Measurements from ENCODE around the gene CXCL3. TPM values are rescaled to one million over a fixed set of nuclear protein-coding genes. Genes with fewer than 3 reads are reported as not detected.

Gene CXCL3
- polyA plus RNA-seq, 2 donors = 0.47 to 4.6 TPM

DNA sequence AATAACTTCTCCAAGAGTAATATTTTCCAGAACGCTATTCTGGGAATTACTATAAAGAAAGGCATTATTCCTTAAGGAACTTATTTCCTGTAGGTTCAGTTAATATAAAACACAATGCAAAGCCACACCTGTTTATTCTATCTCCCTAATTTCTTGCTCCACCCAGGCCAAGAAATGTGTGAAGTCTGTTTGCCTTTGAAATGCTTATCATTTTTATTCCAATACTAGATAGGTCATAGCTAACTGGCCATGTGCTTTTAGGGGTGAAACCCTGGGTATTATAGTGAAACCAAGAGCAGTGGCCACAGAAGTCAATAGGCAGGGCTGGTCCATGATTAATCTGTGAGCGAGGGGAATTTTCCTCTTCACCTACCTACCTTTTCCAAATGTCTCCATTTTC is 14.8 kb downstream of the CXCL3 start:
- H3K9me3 ChIP-seq (ENCODE audit: control insufficient read depth in 2 of 2, insufficient read depth in 1 of 2, low read depth in 1 of 2, low read length in 1 of 2) = no peaks in the 10 kb centered on the region
- 75 to 83% methylated on average over 2 of the region's 2 CpGs for WGBS, 2 donors
- H3K27ac ChIP-seq (ENCODE audit: low read depth in 2 of 2, low read length in 1 of 2) = no peak overlapping the region
- H3K27me3 ChIP-seq (ENCODE audit: control insufficient read depth in 1 of 2, insufficient read depth in 2 of 2, low read length in 2 of 2) = no peaks in the 10 kb centered on the region
- no peaks in the 10 kb centered on the region for H3K36me3 ChIP-seq (ENCODE audit: control insufficient read depth in 2 of 2, insufficient read depth in 2 of 2, low read length in 1 of 2)
- no peaks in the 10 kb centered on the region for H3K4me1 ChIP-seq (ENCODE audit: control insufficient read depth in 2 of 2, insufficient read depth in 2 of 2, low read length in 1 of 2)
- no peak overlapping the region for H3K4me3 ChIP-seq (ENCODE audit: low read depth in 1 of 2, low read length in 2 of 2)

DNA sequence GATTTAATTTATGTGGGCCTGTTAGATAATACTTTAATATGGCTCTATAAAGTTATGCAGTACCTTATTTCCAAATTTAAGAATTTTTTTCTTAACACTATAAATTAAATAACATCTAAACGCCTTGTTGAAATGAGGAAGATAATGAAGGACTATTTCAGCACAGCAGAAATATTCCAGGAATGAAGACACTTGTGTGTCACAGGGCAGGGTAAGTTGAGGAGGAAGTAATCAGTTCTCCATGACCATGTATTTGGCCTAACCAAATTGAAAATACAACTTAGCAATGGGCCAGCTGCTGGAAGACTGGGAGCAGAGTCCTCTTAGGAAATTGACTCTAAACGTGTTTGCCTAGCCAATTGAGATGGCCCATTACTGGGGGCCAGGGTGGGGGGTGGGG is 16.9 kb downstream of the CXCL3 start:
- H3K4me3 ChIP-seq (ENCODE audit: low read depth in 1 of 2, low read length in 2 of 2) = no peak overlapping the region
- H3K27ac ChIP-seq (ENCODE audit: low read depth in 2 of 2, low read length in 1 of 2) = no peak overlapping the region
- H3K9me3 ChIP-seq (ENCODE audit: control insufficient read depth in 2 of 2, insufficient read depth in 1 of 2, low read depth in 1 of 2, low read length in 1 of 2) = no peaks in the 10 kb centered on the region
- H3K27me3 ChIP-seq (ENCODE audit: control insufficient read depth in 1 of 2, insufficient read depth in 2 of 2, low read length in 2 of 2) = no peaks in the 10 kb centered on the region
- no peaks in the 10 kb centered on the region for H3K36me3 ChIP-seq (ENCODE audit: control insufficient read depth in 2 of 2, insufficient read depth in 2 of 2, low read length in 1 of 2)
- 66 to 71% methylated on average over 2 of the region's 2 CpGs for WGBS, 2 donors
- H3K4me1 ChIP-seq (ENCODE audit: control insufficient read depth in 2 of 2, insufficient read depth in 2 of 2, low read length in 1 of 2) = no peaks in the 10 kb centered on the region

DNA sequence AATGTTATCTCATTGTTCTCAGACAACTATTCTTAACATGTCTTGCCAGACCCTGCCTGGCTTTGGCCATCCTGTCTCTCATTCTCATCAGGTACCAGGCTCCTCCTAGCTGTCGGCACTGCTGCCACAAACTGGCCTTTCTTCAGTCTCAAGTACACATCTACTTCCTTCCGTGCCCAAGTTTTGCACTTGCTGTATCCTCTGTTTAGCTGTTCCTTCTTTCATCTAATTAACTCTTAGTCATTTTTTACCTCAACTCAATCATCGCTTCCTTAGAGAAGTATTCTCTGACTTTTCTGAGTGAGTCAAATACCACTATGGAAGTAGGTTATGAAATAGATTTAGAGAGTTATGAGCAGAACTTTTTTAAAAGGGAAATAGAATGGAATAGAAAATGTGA is 19.7 kb downstream of the CXCL3 start:
- Histone ChIP-seq H3K4me3 (ENCODE audit: low read depth in 1 of 2, low read length in 2 of 2) (no peak overlapping the region), H3K36me3 (ENCODE audit: control insufficient read depth in 2 of 2, insufficient read depth in 2 of 2, low read length in 1 of 2) (no peaks in the 10 kb centered on the region), H3K27ac (ENCODE audit: low read depth in 2 of 2, low read length in 1 of 2) (no peak overlapping the region), H3K27me3 (ENCODE audit: control insufficient read depth in 1 of 2, insufficient read depth in 2 of 2, low read length in 2 of 2) (no peaks in the 10 kb centered on the region), H3K9me3 (ENCODE audit: control insufficient read depth in 2 of 2, insufficient read depth in 1 of 2, low read depth in 1 of 2, low read length in 1 of 2) (no peaks in the 10 kb centered on the region), H3K4me1 (ENCODE audit: control insufficient read depth in 2 of 2, insufficient read depth in 2 of 2, low read length in 1 of 2) (no peaks in the 10 kb centered on the region)
- WGBS, 2 donors = 64 to 71% methylated on average over 3 of the region's 3 CpGs

DNA sequence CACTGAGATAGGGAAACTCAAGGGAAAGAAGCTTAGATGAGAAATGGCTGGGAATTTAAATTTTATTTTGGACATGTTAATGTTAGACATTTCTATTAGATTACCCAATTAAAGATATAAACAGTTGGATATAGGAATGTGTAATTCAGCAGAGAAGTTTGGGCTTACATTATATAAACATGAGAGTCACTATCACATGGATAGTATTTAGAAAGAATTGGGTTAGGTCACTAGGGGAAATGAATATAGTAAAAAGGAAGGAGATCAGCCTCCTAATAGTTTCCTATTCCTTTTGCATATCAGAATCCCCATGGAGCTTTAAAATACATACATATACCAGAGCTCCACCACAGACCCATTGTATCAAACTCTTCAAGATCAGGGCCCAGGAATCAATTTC is 20.4 kb downstream of the CXCL3 start:
- H3K4me3 ChIP-seq (ENCODE audit: low read depth in 1 of 2, low read length in 2 of 2) = no peak overlapping the region
- no peaks in the 10 kb centered on the region for H3K9me3 ChIP-seq (ENCODE audit: control insufficient read depth in 2 of 2, insufficient read depth in 1 of 2, low read depth in 1 of 2, low read length in 1 of 2)
- no peaks in the 10 kb centered on the region for H3K36me3 ChIP-seq (ENCODE audit: control insufficient read depth in 2 of 2, insufficient read depth in 2 of 2, low read length in 1 of 2)
- H3K27ac ChIP-seq (ENCODE audit: low read depth in 2 of 2, low read length in 1 of 2) = no peak overlapping the region
- H3K4me1 ChIP-seq (ENCODE audit: control insufficient read depth in 2 of 2, insufficient read depth in 2 of 2, low read length in 1 of 2) = no peaks in the 10 kb centered on the region
- no peaks in the 10 kb centered on the region for H3K27me3 ChIP-seq (ENCODE audit: control insufficient read depth in 1 of 2, insufficient read depth in 2 of 2, low read length in 2 of 2)

DNA sequence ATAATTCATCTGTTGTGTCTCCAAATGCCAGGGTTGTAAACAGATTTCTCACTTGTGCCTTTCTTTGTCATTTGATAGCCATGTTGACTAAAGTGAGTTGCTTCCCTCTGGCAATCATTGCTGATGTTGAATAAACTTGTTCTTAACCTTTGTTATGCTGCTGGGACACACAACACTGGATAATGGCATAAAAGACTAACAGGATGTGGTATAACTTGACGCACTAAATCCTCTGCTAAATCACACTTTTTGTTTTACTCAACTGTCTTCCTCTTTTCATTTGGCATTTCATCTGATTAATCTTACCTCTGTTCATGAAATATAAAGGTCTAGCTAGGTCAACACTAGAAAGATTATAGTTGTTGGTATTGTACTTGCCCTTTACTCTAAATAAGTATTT is 22.4 kb downstream of the CXCL3 start:
- Histone ChIP-seq H3K36me3 (ENCODE audit: control insufficient read depth in 2 of 2, insufficient read depth in 2 of 2, low read length in 1 of 2) (no peaks in the 10 kb centered on the region), H3K27me3 (ENCODE audit: control insufficient read depth in 1 of 2, insufficient read depth in 2 of 2, low read length in 2 of 2) (no peaks in the 10 kb centered on the region), H3K4me3 (ENCODE audit: low read depth in 1 of 2, low read length in 2 of 2) (no peak overlapping the region), H3K9me3 (ENCODE audit: control insufficient read depth in 2 of 2, insufficient read depth in 1 of 2, low read depth in 1 of 2, low read length in 1 of 2) (no peaks in the 10 kb centered on the region), H3K27ac (ENCODE audit: low read depth in 2 of 2, low read length in 1 of 2) (no peak overlapping the region), H3K4me1 (ENCODE audit: control insufficient read depth in 2 of 2, insufficient read depth in 2 of 2, low read length in 1 of 2) (no peaks in the 10 kb centered on the region)
- WGBS, 2 donors = 21 to 44% methylated on average over 1 of the region's 1 CpG

DNA sequence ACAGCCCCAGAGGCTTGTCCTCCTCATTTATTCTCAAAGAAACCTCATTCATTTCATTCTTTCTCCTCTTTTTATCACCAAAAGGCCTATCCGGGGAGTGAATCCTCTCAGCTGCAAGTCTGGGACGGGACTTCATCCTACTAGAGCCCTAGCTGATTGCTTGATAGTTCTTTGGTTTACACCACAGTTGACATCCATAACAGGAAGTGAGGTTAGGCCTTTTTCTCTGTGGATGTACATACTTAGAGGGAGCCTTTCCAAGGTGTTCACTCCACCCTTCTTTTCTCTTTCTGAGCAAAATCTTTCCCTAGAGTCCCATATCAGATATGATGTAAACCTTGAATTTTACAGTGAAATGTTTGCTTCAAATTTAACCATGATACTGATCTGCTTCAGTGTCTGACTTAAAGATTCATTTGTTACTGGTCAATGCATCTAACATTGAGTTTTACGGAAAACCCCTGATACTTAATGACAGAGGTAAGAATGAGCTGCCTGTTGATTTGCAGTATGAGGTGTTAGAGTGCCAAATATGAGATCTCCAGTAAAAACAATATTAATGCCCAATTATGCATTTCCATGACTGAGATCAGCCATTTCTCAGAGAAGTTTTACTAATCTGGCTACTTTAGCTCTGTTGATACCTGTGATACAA is 23.2 kb downstream of the CXCL3 start:
- no peak overlapping the region for H3K27ac ChIP-seq (ENCODE audit: low read depth in 2 of 2, low read length in 1 of 2)
- H3K27me3 ChIP-seq (ENCODE audit: control insufficient read depth in 1 of 2, insufficient read depth in 2 of 2, low read length in 2 of 2) = no peaks in the 10 kb centered on the region
- no peaks in the 10 kb centered on the region for H3K4me1 ChIP-seq (ENCODE audit: control insufficient read depth in 2 of 2, insufficient read depth in 2 of 2, low read length in 1 of 2)
- no peaks in the 10 kb centered on the region for H3K36me3 ChIP-seq (ENCODE audit: control insufficient read depth in 2 of 2, insufficient read depth in 2 of 2, low read length in 1 of 2)
- 88 to 90% methylated on average over 3 of the region's 3 CpGs for WGBS, 2 donors
- H3K9me3 ChIP-seq (ENCODE audit: control insufficient read depth in 2 of 2, insufficient read depth in 1 of 2, low read depth in 1 of 2, low read length in 1 of 2) = no peaks in the 10 kb centered on the region
- H3K4me3 ChIP-seq (ENCODE audit: low read depth in 1 of 2, low read length in 2 of 2) = no peak overlapping the region

DNA sequence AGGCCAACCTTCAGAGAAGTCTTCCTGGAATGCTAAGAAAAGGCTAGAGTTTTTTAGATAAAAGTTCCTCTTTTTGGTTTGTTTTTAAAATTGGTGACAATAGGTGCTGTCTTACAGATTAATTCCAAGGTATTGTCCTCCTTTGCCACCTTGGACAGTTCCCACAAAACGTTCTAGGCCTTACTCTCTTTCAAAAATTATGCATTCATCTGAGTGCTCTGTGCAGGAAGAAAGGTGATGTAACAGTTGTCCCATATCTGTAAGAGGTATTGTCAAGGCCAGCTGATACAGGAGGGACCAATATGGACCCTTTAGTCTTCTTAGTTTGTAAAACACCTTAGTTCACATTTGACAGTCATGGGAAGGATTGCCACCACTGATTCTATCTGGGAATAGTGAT is 24.2 kb downstream of the CXCL3 start:
- H3K4me1 ChIP-seq (ENCODE audit: control insufficient read depth in 2 of 2, insufficient read depth in 2 of 2, low read length in 1 of 2) = no peaks in the 10 kb centered on the region
- WGBS, 2 donors = 13 to 17% methylated on average over 1 of the region's 1 CpG
- no peak overlapping the region for H3K27ac ChIP-seq (ENCODE audit: low read depth in 2 of 2, low read length in 1 of 2)
- no peaks in the 10 kb centered on the region for H3K27me3 ChIP-seq (ENCODE audit: control insufficient read depth in 1 of 2, insufficient read depth in 2 of 2, low read length in 2 of 2)
- no peak overlapping the region for H3K4me3 ChIP-seq (ENCODE audit: low read depth in 1 of 2, low read length in 2 of 2)
- H3K9me3 ChIP-seq (ENCODE audit: control insufficient read depth in 2 of 2, insufficient read depth in 1 of 2, low read depth in 1 of 2, low read length in 1 of 2) = no peaks in the 10 kb centered on the region
- H3K36me3 ChIP-seq (ENCODE audit: control insufficient read depth in 2 of 2, insufficient read depth in 2 of 2, low read length in 1 of 2) = no peaks in the 10 kb centered on the region

DNA sequence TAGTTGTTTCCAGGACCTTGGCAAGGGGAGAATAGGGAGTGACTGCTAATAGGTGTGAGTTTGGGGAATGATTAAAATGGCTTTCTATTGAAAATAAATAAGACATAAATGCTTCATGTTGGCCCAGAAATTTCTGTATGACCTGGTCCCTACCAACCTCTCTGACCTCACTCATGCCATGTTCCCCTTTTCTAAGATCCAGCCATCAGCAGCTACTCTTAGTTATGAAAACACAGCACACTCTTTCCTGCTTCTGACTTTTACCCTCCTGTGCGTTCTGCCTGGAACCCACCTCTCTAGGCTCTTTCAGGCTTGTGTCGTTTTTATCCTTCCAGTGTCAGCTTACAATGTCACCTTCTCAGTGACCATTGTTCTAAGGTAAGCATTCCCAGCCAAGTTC is 25.2 kb downstream of the CXCL3 start:
- Histone ChIP-seq H3K27ac (ENCODE audit: low read depth in 2 of 2, low read length in 1 of 2) (no peak overlapping the region), H3K36me3 (ENCODE audit: control insufficient read depth in 2 of 2, insufficient read depth in 2 of 2, low read length in 1 of 2) (no peaks in the 10 kb centered on the region), H3K27me3 (ENCODE audit: control insufficient read depth in 1 of 2, insufficient read depth in 2 of 2, low read length in 2 of 2) (no peaks in the 10 kb centered on the region), H3K9me3 (ENCODE audit: control insufficient read depth in 2 of 2, insufficient read depth in 1 of 2, low read depth in 1 of 2, low read length in 1 of 2) (no peaks in the 10 kb centered on the region), H3K4me3 (ENCODE audit: low read depth in 1 of 2, low read length in 2 of 2) (no peak overlapping the region), H3K4me1 (ENCODE audit: control insufficient read depth in 2 of 2, insufficient read depth in 2 of 2, low read length in 1 of 2) (no peaks in the 10 kb centered on the region)
- 58 to 60% methylated on average over 2 of the region's 2 CpGs for WGBS, 2 donors

DNA sequence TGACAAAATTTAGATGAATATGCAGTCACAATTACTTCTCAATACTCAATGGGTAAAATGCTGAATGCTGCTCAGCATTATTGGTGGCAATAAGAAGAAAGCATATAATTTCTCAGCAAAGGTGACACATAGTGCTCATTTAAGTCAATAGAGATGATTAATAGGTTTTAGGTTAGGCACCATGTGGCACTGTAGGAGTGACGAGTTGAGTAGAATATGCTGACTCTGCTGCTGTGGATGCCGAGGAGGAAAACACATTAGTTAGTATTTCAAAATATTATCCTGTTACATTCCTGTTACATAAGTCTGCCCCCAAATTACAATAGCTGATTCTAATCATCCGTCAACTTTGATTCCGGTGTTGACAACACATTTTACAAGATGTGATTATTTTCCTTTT is 26.4 kb downstream of the CXCL3 start:
- H3K4me3 ChIP-seq (ENCODE audit: low read depth in 1 of 2, low read length in 2 of 2) = no peak overlapping the region
- no peaks in the 10 kb centered on the region for H3K4me1 ChIP-seq (ENCODE audit: control insufficient read depth in 2 of 2, insufficient read depth in 2 of 2, low read length in 1 of 2)
- H3K27me3 ChIP-seq (ENCODE audit: control insufficient read depth in 1 of 2, insufficient read depth in 2 of 2, low read length in 2 of 2) = no peaks in the 10 kb centered on the region
- no peaks in the 10 kb centered on the region for H3K36me3 ChIP-seq (ENCODE audit: control insufficient read depth in 2 of 2, insufficient read depth in 2 of 2, low read length in 1 of 2)
- WGBS, 2 donors = 77 to 90% methylated on average over 4 of the region's 4 CpGs
- H3K27ac ChIP-seq (ENCODE audit: low read depth in 2 of 2, low read length in 1 of 2) = no peak overlapping the region
- H3K9me3 ChIP-seq (ENCODE audit: control insufficient read depth in 2 of 2, insufficient read depth in 1 of 2, low read depth in 1 of 2, low read length in 1 of 2) = no peaks in the 10 kb centered on the region

DNA sequence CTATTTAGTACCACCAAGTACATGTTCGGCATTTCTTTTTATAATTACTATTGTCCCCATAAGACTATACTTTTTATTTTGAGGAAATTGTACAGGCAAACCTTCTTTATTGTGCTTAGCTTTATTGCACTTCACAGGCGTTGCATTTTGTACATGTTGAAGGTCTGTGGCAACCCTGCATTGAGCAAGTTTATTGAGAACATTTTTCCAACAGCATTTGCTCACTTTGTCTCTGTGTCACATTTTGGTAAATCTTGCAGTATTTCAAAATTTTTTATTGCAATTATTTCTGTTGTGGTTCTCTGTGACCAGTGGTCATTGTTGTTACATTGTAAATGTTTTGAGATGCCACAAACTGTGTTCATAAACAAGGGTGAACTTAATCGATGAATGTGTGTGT is 29.2 kb downstream of the CXCL3 start:
- H3K27ac ChIP-seq (ENCODE audit: low read depth in 2 of 2, low read length in 1 of 2) = no peak overlapping the region
- H3K4me1 ChIP-seq (ENCODE audit: control insufficient read depth in 2 of 2, insufficient read depth in 2 of 2, low read length in 1 of 2) = no peaks in the 10 kb centered on the region
- no peaks in the 10 kb centered on the region for H3K9me3 ChIP-seq (ENCODE audit: control insufficient read depth in 2 of 2, insufficient read depth in 1 of 2, low read depth in 1 of 2, low read length in 1 of 2)
- H3K36me3 ChIP-seq (ENCODE audit: control insufficient read depth in 2 of 2, insufficient read depth in 2 of 2, low read length in 1 of 2) = no peaks in the 10 kb centered on the region
- no peak overlapping the region for H3K4me3 ChIP-seq (ENCODE audit: low read depth in 1 of 2, low read length in 2 of 2)
- no peaks in the 10 kb centered on the region for H3K27me3 ChIP-seq (ENCODE audit: control insufficient read depth in 1 of 2, insufficient read depth in 2 of 2, low read length in 2 of 2)
- WGBS, 2 donors = 88 to 90% methylated on average over 3 of the region's 3 CpGs
